GM23338 (cell line): ENCODE results near the gene BID. TPM values are rescaled to one million over a fixed set of nuclear protein-coding genes. Genes with fewer than 3 reads are reported as not detected.

Experiments used
- ATAC-seq: fragments of 200-7000 bp; cut with Tn5 transposase; 3 replicates; pipeline ENCODE4 v1.9.1; 2020
- DNase-seq: peaks from one replicate; pipeline ENCODE4 v3.0.0-alpha.2; 2015; ENCODE audit warnings: low spot score
- H2AFZ ChIP-seq: fragments of 200-600 bp; sonication (generic); 2 replicates; pipeline ENCODE4 v1.8.0; 2016; ENCODE audit warnings: antibody characterized with exemption, mild to moderate bottlenecking, moderate library complexity
- H3F3A ChIP-seq: fragments of 200-600 bp; sonication (generic); replicated peaks from 2 replicates; pipeline ENCODE4 v1.8.0; 2017; ENCODE audit warnings: antibody characterized with exemption, mixed run types, low read depth
- H3K27ac ChIP-seq: fragments of 200-600 bp; sonication (generic); 2 replicates; pipeline ENCODE4 v1.6.1; 2016; ENCODE audit warnings: low read depth
- H3K27me3 ChIP-seq: fragments of 200-600 bp; sonication (generic); 2 replicates; pipeline ENCODE4 v1.8.0; 2016; ENCODE audit warnings: mild to moderate bottlenecking, mixed run types, moderate library complexity; ENCODE audit not compliant: insufficient read depth
- H3K36me3 ChIP-seq: fragments of 200-600 bp; sonication (generic); 2 replicates; pipeline ENCODE4 v1.8.0; 2016; ENCODE audit warnings: mild to moderate bottlenecking; ENCODE audit not compliant: insufficient read depth
- H3K4me1 ChIP-seq: fragments of 200-600 bp; sonication (generic); 2 replicates; pipeline ENCODE4 v1.8.0; 2016; ENCODE audit warnings: mild to moderate bottlenecking, moderate library complexity; ENCODE audit not compliant: insufficient read depth
- H3K4me2 ChIP-seq: fragments of 200-600 bp; sonication (generic); 2 replicates; pipeline ENCODE4 v1.7.1; 2017; ENCODE audit warnings: mixed run types
- H3K4me3 ChIP-seq: fragments of 200-600 bp; sonication (generic); 2 replicates; pipeline ENCODE4 v1.6.1; 2016; ENCODE audit warnings: mixed run types
- H3K79me2 ChIP-seq: fragments of 200-600 bp; sonication (generic); replicated peaks from 2 replicates; pipeline ENCODE4 v1.8.0; 2017; ENCODE audit warnings: mild to moderate bottlenecking; ENCODE audit not compliant: insufficient read depth
- H3K9me2 ChIP-seq: fragments of 200-600 bp; sonication (generic); 2 replicates; pipeline ENCODE4 v1.8.0; 2017; ENCODE audit not compliant: insufficient read depth
- H4K20me1 ChIP-seq: fragments of 200-600 bp; sonication (generic); replicated peaks from 2 replicates; pipeline ENCODE4 v1.8.0; 2017; ENCODE audit warnings: mild to moderate bottlenecking; ENCODE audit not compliant: insufficient read depth
- H3K27ac Mint-ChIP-seq: 2 replicates; pipeline ENCODE4 v1.8.0; 2020; ENCODE audit warnings: inconsistent platforms, mild to moderate bottlenecking, moderate library complexity, mixed read lengths
- H3K27me3 Mint-ChIP-seq: 3 replicates; pipeline ENCODE4 v1.8.0; 2022; ENCODE audit warnings: low read depth, mild to moderate bottlenecking, moderate library complexity, mixed read lengths, inconsistent platforms; ENCODE audit not compliant: insufficient read depth, poor library complexity
- H3K36me3 Mint-ChIP-seq: 3 replicates; pipeline ENCODE4 v1.8.0; 2021; ENCODE audit warnings: low read depth, mild to moderate bottlenecking, inconsistent platforms, moderate library complexity, mixed read lengths
- H3K4me1 Mint-ChIP-seq: 3 replicates; pipeline ENCODE4 v1.8.0; 2020; ENCODE audit warnings: mild to moderate bottlenecking, inconsistent platforms, mixed read lengths
- H3K4me3 Mint-ChIP-seq: 3 replicates; pipeline ENCODE4 v1.8.0; 2021; ENCODE audit warnings: moderate library complexity, mild to moderate bottlenecking, inconsistent platforms, mixed read lengths
- H3K9me3 Mint-ChIP-seq: 3 replicates; pipeline ENCODE4 v1.8.0; 2020; ENCODE audit warnings: moderate library complexity, mild to moderate bottlenecking, inconsistent platforms, mixed read lengths
- CREB1 ChIP-seq: fragments of 250-450 bp; sonication (Bioruptor Pico); IDR thresholded peaks from 2 replicates; pipeline ENCODE4 v1.5.0; 2020; ENCODE audit warnings: low read depth, mild to moderate bottlenecking, moderate library complexity
- CTCF ChIP-seq, 2 experiments: fragments of 200-600 bp in 1 of 2; sonication (generic) in 1 of 2; conservative IDR thresholded peaks; 2 replicates each; pipeline versions ENCODE4 v1.5.1 to v1.6.1; 2016 to 2017; ENCODE audit warnings: antibody characterized with exemption in 2 of 2, low read depth in 2 of 2, mild to moderate bottlenecking in 2 of 2, moderate library complexity in 1 of 2
- ETS1 ChIP-seq: IDR thresholded peaks from 2 replicates; pipeline ENCODE4 v1.6.1; 2016; ENCODE audit warnings: antibody characterized with exemption
- EZH2 ChIP-seq: fragments of 200-600 bp; sonication (generic); IDR thresholded peaks from one replicate; pipeline ENCODE4 v1.8.0; 2017; ENCODE audit warnings: antibody characterized with exemption, mild to moderate bottlenecking, low read depth; ENCODE audit not compliant: unreplicated experiment
- EZH2phosphoT487 ChIP-seq: fragments of 200-600 bp; sonication (generic); IDR thresholded peaks from one replicate; pipeline ENCODE4 v1.8.1; 2018; ENCODE audit warnings: antibody characterized with exemption; ENCODE audit not compliant: unreplicated experiment
- JUNB ChIP-seq: IDR thresholded peaks from one replicate; pipeline ENCODE4 v1.6.1; 2016; ENCODE audit warnings: antibody characterized with exemption; ENCODE audit not compliant: unreplicated experiment
- NANOG ChIP-seq: IDR thresholded peaks from 2 replicates; pipeline ENCODE4 v1.6.1; 2016; ENCODE audit warnings: antibody characterized with exemption, borderline replicate concordance
- POLR2AphosphoS5 ChIP-seq: IDR thresholded peaks from 2 replicates; pipeline ENCODE4 v1.6.1; 2016; ENCODE audit warnings: antibody characterized with exemption, low read depth
- REST ChIP-seq: IDR thresholded peaks from one replicate; pipeline ENCODE4 v1.6.1; 2018; ENCODE audit warnings: antibody characterized with exemption; ENCODE audit not compliant: unreplicated experiment
- STAT1 ChIP-seq: IDR thresholded peaks from one replicate; pipeline ENCODE4 v1.6.1; 2016; ENCODE audit warnings: antibody characterized with exemption; ENCODE audit not compliant: unreplicated experiment
- ZNF114 ChIP-seq: fragments of 250-450 bp; sonication (Bioruptor Pico); IDR thresholded peaks from 2 replicates; pipeline ENCODE4 v1.5.0; 2020; ENCODE audit warnings: mild to moderate bottlenecking, moderate library complexity
- ZNF331 ChIP-seq: fragments of 250-450 bp; sonication (Bioruptor Pico); IDR thresholded peaks from 2 replicates; pipeline ENCODE4 v1.5.0; 2020; ENCODE audit warnings: low read depth, mild to moderate bottlenecking, moderate library complexity
- ZNF462 ChIP-seq: fragments of 250-450 bp; sonication (Bioruptor Pico); IDR thresholded peaks from 2 replicates; pipeline ENCODE4 v1.5.0; 2020; ENCODE audit warnings: mild to moderate bottlenecking, moderate library complexity
- polyA plus RNA-seq: library from polyadenylated mRNA; unstranded; fragments of >200 nt; fragmentation: Nextera tagmentation; extraction: Ambion mirVana; gene quantifications from 2 replicates; pipeline ENCODE4 v1.2.1, GENCODE V29; 2016
- total RNA-seq: library from RNA; depleted of rRNA; stranded (reverse); fragments of >200 nt; shearing (Covaris generic); gene quantifications from 2 replicates; pipeline ENCODE4 v1.2.3, GENCODE V29; 2014

Gene BID
- total and polyA plus RNA-seq, 2 experiments from 2014 or later = 65.1 to 125 TPM

GRCh38 chr22:17749605-17750395 lies 24.5 kb downstream of the BID start:
- H3K36me3 Mint-ChIP-seq = 0 out of 3 replicates have a peak, but pooled peaks cover 3% of the 10 kb centered on the region
- Histone ChIP-seq H3K4me3 (no peak overlapping the region), H3K27ac (no peak overlapping the region), H3K9me2 (no peaks in the 10 kb centered on the region), H3F3A (peaks cover 13% of the 10 kb centered on the region; the same call in 1 of the 2 replicates), H4K20me1 (no peaks in the 10 kb centered on the region), H3K4me1 (no peaks in the 10 kb centered on the region; the same call in 1 of the 2 replicates), H3K79me2 (0 out of 2 replicates have a peak, but pooled peaks cover 3% of the 10 kb centered on the region), H3K36me3 (no peaks in the 10 kb centered on the region), H3K4me2 (no peak overlapping the region), H3K27me3 (no peaks in the 10 kb centered on the region), H2AFZ (no peak overlapping the region)
- peaks cover 10% of the 10 kb centered on the region for H3K27me3 Mint-ChIP-seq
- no peaks in the 10 kb centered on the region for H3K9me3 Mint-ChIP-seq
- no peak overlapping the region for H3K4me3 Mint-ChIP-seq
- no peak for TF ChIP-seq ETS1
- TF ChIP-seq JUNB = no peak
- TF ChIP-seq EZH2phosphoT487 = no peak
- TF ChIP-seq REST = no peak
- TF ChIP-seq NANOG = no peak
- TF ChIP-seq EZH2 = no peak
- TF ChIP-seq ZNF331 = no peak
- TF ChIP-seq CREB1 (CRISPR knock-in tag) = no peak
- no peak for TF ChIP-seq ZNF114 (CRISPR knock-in tag)
- no peak for TF ChIP-seq ZNF462 (CRISPR knock-in tag)
- no peak for TF ChIP-seq STAT1
- no peak for TF ChIP-seq POLR2AphosphoS5
- TF ChIP-seq CTCF (conservative IDR thresholded peaks at IDR 0.05; ENCODE audit: low read depth in 2 of 2) = no peak
- H3K27ac Mint-ChIP-seq = no peak overlapping the region
- ATAC-seq (no peak), DNase-seq (no peak)
- peaks cover 4% of the 10 kb centered on the region for H3K4me1 Mint-ChIP-seq
